Kidney glomerular epithelial cell (primary cell): Measurements from ENCODE around the gene SETBP1.

Experiments
- DNase-seq: peaks from one replicate; lab custom pipeline; 2025; lab: John Stamatoyannopoulos, UW

Gene SETBP1

DNA sequence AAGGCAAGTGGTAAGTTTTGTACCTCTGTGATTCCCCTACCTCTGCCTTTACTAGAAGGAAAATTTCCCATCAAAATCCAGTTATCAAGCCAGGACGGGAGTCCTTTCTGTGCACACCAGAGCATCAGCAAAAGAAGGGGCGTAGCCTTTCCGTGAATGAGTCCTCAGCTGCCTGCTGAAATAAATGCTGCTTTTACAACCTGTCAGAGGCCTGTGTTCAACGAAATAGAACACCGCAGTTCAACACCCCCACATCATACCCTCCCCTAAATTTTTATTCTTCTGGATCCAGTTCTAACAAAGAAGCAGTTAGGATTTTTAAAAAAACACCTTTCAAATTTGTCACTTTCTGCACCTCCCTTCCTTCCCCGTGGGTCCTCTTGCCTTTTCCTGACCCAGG is 135.8 kb downstream of the SETBP1 start:
- DNase-seq: no peak

GRCh38 chr18:44817831-44818473 is 137.3 kb downstream of the SETBP1 start:
- no peak for DNase-seq

DNA sequence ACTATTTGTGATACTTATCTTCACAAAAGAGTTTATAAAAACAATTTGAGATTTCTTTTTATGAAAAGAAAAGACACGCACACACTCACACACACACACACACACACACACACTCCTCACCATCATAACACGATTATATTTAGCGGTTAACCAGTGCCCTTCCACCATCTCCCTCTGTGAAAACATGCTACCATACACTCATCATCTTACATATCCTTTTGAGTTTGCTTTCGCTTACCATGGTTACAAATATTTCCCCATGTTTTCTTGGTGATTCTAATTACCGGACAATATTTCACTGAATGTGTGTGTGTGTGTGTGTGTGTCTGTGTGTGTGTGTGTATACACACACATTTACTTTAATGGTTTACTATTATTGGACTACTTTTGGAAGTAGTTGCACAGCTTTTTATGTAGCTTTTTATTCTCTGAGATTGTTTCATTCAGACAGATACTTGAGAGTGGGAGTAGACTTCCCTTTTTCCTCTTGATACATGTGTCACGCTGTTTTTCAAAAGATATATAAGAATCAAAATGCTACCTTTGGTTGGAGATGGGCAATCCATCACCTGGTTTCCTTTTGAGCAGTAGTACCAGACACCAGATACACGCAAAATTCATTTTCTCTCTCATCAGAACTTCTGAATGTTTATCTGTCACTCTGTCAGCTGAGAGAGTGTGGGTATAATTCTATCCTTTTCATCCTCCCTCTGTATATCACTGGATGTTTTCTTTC is 138.1 kb downstream of the SETBP1 start:
- DNase-seq: no peak

- no peak for DNase-seq
Measured at GRCh38 chr18:44819944-44820510, 139.3 kb downstream of the SETBP1 start.

DNA sequence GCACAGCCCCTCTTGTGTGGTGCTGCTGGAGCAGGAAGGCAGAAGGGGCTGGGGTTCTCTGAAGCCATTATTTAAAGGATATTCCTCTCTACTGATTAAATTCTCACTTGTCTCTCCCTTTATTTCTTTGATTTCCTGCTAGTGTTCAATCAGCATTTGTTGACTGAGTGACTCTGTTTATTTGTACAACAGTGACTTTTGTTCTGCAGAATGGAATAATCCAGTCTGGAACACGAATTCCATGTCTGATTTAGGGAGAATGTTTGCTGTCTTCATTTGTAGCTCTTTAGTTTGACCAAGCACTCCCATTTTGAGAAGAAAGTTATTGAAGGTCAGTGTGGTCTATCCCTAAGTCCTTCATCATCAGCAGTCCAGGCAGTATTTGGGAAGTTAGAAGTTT is 141.2 kb downstream of the SETBP1 start:
- DNase-seq: no peak

- DNase-seq: no peak
Measured at GRCh38 chr18:44823286-44823685, 142.6 kb downstream of the SETBP1 start.

- peak; percentile 18 for DNase-seq
Measured at GRCh38 chr18:44823782-44824181, 143.1 kb downstream of the SETBP1 start.

DNA sequence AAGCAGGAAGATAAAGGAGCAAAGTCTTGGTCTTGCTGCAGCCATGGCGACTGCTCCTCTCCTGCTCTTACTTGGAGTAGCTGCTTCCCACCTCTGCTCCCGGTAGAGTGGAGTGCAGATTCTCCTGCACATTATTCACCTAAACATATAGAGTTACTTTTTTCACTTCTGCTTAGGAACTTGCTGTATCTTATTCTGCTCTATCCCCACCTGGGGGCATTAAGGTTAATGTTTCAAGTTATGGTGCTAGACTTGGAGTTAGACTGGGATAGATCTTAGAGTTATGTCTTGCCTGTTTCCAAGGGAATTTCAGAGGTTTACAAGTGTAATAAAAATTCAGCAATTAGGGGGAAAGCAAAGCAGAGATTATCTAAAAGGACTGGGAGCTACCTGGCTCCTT is 144.2 kb downstream of the SETBP1 start:
- no peak for DNase-seq

DNA sequence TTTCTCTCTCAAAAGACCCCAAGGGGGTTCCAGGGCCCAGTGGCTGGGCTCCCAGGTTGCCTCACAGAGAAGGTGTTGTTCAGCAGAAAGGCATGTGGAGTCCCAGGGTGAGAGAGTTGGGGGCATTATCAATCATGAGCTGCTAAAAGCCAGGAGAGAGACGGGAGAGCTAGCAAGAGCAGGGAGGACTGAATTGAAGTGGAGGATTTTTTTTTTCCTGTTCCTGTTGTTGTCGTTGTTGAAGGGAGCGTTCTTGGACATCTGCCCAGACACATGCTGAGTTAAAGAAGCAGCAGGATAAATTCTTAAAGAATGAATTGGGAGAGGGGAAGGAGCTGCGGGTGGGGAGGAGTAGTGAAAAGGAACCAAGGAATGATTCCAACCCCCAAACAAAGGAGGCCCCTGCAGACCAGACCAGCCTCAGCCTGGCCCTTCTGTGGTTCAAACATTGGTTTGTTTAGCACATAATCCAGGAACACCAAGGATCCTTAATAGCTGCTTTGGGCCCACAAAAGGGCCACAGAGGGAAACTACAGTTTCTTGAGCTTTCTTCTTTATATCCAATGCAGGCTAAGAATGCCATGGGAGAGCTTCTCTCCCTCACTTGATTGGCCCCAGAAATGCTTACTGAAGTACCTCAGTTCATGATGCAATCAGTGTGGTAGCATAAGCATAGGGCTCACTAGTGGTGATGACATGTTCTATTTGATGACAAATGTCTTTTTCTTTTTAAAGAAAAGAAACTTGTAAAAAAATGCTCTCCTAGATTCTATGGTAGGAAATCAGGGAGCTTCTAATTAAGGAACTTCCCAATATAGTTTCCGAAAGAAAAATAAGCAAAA is 146.0 kb downstream of the SETBP1 start:
- DNase-seq: peak; percentile 86

DNA sequence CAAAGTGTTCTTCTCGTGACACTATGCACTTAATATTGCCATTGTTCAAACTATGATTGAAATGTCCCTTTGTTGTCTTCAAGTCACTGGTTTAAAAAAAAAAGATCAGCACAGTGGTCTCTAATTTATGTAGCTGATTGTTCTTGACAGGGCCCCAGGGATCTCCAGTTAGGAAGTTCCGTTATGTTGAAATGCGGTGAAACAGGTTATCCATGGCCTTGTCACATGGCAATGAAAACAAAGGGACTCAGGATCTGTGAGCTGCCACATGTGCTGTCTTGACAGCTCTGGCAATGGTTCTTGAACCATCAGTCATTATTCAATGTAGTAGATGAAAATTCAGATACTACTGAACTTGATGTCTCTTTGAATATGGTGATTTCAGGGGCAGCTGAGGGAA is 147.4 kb downstream of the SETBP1 start:
- DNase-seq: no peak

GRCh38 chr18:44830581-44830980 is 149.9 kb downstream of the SETBP1 start:
- no peak for DNase-seq

GRCh38 chr18:44833786-44834185 is 153.1 kb downstream of the SETBP1 start:
- no peak for DNase-seq

DNA sequence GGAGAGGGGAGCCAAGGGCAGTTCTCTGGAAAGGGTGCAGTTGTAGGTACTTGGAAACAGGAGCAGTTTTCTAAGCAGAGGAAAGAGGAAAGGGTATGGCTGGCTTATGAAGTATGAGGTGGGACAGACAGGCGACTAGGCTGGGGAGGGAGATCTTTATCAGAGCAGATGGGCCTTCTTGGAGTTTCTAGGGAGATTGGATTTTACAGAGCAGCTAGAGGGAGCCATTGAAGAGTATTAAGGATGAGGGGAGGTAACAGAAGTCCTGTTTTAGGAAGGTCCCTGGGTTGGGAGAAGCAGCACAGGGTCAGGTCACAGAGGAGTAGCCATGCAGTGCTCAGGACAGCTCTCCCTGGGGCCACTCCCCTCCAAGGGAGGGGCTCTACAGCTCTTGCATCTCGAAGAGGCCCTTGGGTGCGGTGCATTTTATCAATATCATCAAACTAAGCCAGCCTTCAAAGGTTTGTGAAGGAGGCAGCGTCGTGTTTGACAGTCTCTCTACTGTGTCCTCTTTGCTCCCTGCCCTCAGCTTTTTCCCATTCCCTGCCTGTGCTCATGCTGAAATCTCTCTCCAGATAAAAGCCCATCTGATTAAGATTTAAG is 154.3 kb downstream of the SETBP1 start:
- no peak for DNase-seq

DNA sequence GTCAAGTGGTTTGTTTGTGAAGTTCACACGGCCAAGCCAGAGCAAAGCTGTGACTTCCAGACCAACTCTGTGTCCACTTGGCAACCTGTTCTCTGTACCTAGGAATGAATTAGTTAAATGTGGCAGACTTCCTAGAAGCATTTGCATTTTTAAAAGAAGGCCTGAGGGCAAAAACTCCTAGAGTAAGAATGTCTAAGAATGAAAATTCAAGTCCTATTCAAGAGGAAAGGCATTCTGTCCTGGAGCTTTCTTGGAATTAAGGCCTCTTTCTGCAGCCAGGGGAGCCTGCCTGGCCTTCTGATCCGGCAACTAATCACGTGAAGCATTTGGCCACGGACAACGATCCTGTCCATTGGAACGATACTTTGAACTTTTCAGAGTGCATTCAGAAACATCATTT is 155.0 kb downstream of the SETBP1 start:
- no peak for DNase-seq

DNA sequence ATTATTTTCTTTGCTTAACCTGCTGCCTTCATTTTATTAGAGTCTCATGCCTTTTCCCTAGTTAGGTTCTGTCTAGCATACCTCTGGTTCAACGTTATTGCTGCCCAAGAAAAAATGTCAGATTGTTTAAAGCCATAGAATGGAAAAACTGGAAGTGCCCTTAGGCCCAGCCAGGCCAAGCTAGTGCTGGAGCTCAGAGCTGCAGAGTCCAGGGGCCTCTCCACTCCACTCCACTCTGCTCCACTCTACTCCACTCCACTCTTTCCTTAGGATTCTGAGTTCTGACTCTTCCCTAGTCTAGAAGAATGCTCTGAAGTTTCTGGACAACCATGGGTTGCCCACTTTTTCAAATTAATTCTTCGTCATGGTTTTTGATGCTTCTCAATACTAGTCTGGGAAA is 155.6 kb downstream of the SETBP1 start:
- DNase-seq: no peak

DNA sequence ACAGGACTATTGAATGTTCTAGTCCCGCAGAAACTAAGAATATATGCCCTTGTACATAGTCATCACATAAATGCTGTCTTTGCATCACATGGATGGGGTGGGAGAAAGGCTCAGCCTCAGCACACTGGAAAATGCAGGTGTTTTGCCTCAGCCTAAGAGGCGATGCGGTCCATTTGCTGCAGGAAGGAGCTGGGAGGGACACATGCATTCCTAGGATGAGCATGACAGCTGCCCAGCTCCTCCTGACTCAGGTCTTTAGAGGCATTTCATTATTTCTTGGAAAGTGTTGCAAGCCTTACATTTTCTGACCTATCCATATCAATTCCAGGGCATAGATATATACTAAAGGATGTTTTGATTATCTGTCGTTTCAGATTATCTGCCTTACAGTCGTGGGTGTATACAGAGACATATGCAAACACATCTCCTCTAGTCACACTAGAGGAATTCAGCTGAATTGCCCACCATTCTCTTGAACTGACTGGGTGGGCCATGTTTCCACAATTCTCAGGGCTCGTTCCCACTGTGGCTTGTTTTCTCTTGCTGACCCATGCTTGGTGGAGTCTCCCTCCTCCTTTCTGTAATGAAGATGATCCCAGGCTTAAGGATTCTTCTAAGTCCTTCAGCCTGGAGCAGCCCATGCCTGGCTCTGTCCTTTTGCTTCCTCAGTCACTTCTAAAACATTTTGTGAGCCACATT is 156.9 kb downstream of the SETBP1 start:
- peak; percentile 38 for DNase-seq

DNA sequence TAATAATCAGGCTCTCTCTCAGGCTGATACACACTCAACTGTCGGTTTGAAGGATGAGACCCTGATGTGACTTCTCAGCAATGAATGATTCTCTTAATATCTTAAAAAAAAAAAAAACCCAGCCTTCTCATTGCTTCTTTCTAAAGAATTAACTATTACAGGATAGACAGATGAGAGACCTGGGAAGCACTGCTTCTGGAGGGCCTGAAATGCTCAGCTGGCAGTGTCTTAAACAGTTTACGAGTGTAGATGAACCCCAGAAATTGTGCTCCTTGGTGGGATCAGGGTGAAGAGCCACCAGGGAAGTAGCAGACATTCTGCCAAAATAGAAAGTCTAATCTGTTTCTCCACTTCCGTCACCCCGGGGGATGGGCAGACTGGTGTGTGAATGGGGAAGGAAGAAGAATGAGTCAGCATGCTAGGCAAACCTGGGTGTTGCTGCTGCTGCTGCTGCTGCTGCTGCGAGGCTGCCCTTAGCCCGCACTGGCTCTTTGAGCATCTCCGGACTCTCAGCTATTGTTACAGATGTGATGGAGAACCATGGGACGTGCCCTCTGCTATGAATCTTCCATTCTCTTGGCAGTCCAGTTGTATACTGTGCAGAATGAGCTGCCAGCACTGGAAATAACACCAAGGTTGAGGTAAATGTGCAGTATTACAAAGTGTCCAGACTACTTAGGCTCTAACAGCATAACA is 158.4 kb downstream of the SETBP1 start:
- DNase-seq: peak; percentile 22

GRCh38 chr18:44840058-44840790 is 159.5 kb downstream of the SETBP1 start:
- DNase-seq: no peak

DNA sequence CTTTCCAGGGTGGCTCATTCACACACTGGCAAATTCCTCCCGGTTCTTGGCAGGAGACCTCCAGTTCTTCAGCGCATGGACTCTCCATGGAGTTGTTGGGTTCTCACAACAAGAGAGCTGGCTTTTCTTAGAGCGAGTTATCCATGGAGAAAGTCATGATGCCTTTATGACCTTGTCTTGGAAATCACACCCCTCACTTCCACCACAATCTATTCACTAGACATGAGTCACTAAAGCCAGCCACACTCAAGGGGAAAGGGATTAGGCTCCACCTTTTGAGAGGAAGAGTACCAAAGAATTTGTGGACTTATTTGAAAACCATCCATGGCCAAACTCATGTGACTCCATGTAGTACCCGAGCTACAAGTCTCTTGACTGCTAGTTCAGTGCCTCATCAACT is 160.5 kb downstream of the SETBP1 start:
- DNase-seq: no peak
